AG04450 (cell line): Measurements from ENCODE around the gene PAF1. TPM values are rescaled to one million over a fixed set of nuclear protein-coding genes. Genes with fewer than 3 reads are reported as not detected.

ENCODE experiments used
- CTCF ChIA-PET: fragments of 300-600, 350-600 bp; formaldehyde crosslinking; extraction: SDS; loops from one replicate; lab custom pipeline; 2022; ENCODE audit warnings: antibody characterized with exemption, inconsistent platforms; lab: Charles Lee
- POLR2A ChIA-PET: fragments of 350-600 bp; formaldehyde crosslinking; extraction: SDS; loops from one replicate; lab custom pipeline; 2021; ENCODE audit warnings: antibody characterized with exemption, inconsistent platforms; lab: Yijun Ruan, JAX
- DNase-seq: peaks from one replicate; pipeline ENCODE4 v3.0.0-alpha.2; 2011; ENCODE audit warnings: low read depth, low spot score
- H3K27ac ChIP-seq: one replicate; pipeline ENCODE4 v1.5.1; 2012; ENCODE audit warnings: low read depth, low read length, control low read depth
- H3K27me3 ChIP-seq: one replicate; pipeline ENCODE4 v1.6.0; 2012; ENCODE audit warnings: low read length; ENCODE audit not compliant: control insufficient read depth, insufficient read depth
- H3K4me3 ChIP-seq: 2 replicates; pipeline ENCODE4 v1.5.1; 2011; ENCODE audit warnings: mild to moderate bottlenecking, low read depth, low read length, control low read depth
- H3K9me3 ChIP-seq: 2 replicates; pipeline ENCODE4 v1.5.1; 2012; ENCODE audit warnings: low read length; ENCODE audit not compliant: control insufficient read depth, insufficient read depth
- CTCF ChIP-seq: IDR thresholded peaks from 2 replicates; pipeline ENCODE4 v1.5.1; 2011; ENCODE audit warnings: low read depth, low read length, control low read depth, inconsistent platforms
- polyA plus RNA-seq: library from polyadenylated mRNA; depleted of rRNA; stranded (reverse); fragments of >200 nt; gene quantifications from 2 replicates; pipeline ENCODE4 v1.2.3, GENCODE V29; 2011

Gene PAF1
- polyA plus RNA-seq, 1 experiment: 60.5 TPM

- CTCF ChIA-PET: interaction anchor here (4.4 kb wide), 1 partner anchor 12 kb away, joined by 67 read pairs; the partner anchor contains the start of gene PLEKHG2
- POLR2A ChIA-PET: no interaction called here
- no peaks in the 10 kb centered on the region for H3K27me3 ChIP-seq
- H3K9me3 ChIP-seq: no peaks in the 10 kb centered on the region
- DNase-seq: no peak
- no peak for TF ChIP-seq CTCF
- H3K4me3 ChIP-seq: no peak overlapping the region
- H3K27ac ChIP-seq: peak overlapping the region; percentile 21
Measured at GRCh38 chr19:39399668-39400050, 8.8 kb upstream of the PAF1 start.

GRCh38 chr19:39398297-39398864 lies 7.5 kb upstream of the PAF1 start:
- Histone ChIP-seq H3K4me3 (no peak overlapping the region), H3K9me3 (no peaks in the 10 kb centered on the region), H3K27ac (peak overlapping the region; percentile 57), H3K27me3 (no peaks in the 10 kb centered on the region)
- ChIA-PET CTCF (interaction anchor here (0.6 to 4.4 kb wide), 23 partner anchors 10 to 251 kb away, joined by 3 to 67 read pairs (median 4); partner anchors contain the start of genes PLEKHG2 and RPS16), POLR2A (interaction anchor here (0.6 to 2.1 kb wide), 5 partner anchors 9 to 44 kb away, joined by 3 to 22 read pairs (median 17); partner anchors contain the start of genes PLEKHG2, RPS16 and ZFP36)
- DNase-seq: no peak
- TF ChIP-seq CTCF: no peak

- TF ChIP-seq CTCF: peak; percentile 96
- Histone ChIP-seq H3K27ac (peak overlapping the region; percentile 57), H3K27me3 (no peaks in the 10 kb centered on the region), H3K4me3 (no peak overlapping the region), H3K9me3 (no peaks in the 10 kb centered on the region)
- ChIA-PET CTCF (interaction anchor here (0.6 to 4.4 kb wide), 24 partner anchors 9 to 250 kb away, joined by 3 to 67 read pairs (median 4); partner anchors contain the start of genes PLEKHG2, RPS16 and ZFP36), POLR2A (interaction anchor here (0.6 to 2.1 kb wide), 5 partner anchors 10 to 45 kb away, joined by 3 to 22 read pairs (median 17); partner anchors contain the start of genes PLEKHG2, RPS16 and ZFP36)
- no peak for DNase-seq
Measured at GRCh38 chr19:39397360-39398296, 6.7 kb upstream of the PAF1 start.

GRCh38 chr19:39390451-39390750 lies 505 bp downstream of the PAF1 start:
- peaks cover 3% of the 10 kb centered on the region; the same call in 1 of the 2 replicates for H3K9me3 ChIP-seq
- CTCF ChIA-PET: no interaction called here
- peak overlapping the region; percentile 99 for H3K4me3 ChIP-seq
- POLR2A ChIA-PET: interaction anchor here (0.6 to 2.0 kb wide), 12 partner anchors 11 to 357 kb away, joined by 3 to 27 read pairs (median 8); partner anchors contain the start of genes PLEKHG2, RPS16, SAMD4B and ZFP36
- TF ChIP-seq CTCF: no peak
- no peaks in the 10 kb centered on the region for H3K27me3 ChIP-seq
- peak overlapping the region; percentile 94 for H3K27ac ChIP-seq
- DNase-seq: no peak
